ENCODE data around the gene GPHN.

DNA sequence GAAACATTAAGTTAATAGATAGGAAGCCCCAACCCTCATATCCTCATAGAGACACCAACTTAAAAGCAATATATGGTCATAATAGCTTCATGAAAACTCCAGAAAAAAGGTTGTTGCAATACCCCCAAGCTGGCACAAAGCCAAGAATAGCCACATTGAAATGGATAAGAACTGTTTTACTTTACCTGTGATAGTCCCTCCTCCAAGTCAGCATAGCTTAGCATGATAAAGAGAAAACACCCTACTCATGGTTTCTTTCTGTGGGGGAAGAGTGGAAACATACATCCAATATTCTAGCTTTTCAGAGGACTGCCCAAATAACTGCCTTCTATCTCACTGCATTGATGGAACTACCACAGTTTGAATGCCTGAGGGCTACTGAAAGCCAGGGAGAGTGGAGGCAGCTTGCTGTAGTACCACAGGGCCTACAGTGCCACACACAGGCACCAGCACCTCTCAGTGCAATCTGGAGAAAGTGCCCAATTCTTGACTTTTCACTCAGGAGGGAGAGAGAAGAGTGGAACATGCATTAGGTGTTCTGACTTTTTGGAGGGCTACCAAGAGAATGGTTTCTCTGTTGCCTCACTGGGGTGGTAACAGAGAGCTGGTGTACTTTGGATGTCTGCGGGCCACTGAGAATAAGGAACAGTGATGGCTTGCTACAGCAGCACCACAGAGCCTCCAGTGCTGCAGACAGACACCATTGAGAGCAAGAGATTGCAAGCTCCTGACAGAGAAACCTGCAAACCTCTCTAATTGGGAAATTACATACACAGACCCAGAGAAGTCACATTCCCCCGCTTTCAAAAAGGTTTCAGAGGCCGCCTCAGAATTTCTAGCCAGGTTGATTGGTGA is 524.2 kb downstream of the GPHN start:
- TF ChIP-seq, protein P1, sequence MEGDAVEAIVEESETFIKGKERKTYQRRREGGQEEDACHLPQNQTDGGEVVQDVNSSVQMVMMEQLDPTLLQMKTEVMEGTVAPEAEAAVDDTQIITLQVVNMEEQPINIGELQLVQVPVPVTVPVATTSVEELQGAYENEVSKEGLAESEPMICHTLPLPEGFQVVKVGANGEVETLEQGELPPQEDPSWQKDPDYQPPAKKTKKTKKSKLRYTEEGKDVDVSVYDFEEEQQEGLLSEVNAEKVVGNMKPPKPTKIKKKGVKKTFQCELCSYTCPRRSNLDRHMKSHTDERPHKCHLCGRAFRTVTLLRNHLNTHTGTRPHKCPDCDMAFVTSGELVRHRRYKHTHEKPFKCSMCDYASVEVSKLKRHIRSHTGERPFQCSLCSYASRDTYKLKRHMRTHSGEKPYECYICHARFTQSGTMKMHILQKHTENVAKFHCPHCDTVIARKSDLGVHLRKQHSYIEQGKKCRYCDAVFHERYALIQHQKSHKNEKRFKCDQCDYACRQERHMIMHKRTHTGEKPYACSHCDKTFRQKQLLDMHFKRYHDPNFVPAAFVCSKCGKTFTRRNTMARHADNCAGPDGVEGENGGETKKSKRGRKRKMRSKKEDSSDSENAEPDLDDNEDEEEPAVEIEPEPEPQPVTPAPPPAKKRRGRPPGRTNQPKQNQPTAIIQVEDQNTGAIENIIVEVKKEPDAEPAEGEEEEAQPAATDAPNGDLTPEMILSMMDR (IDR thresholded peaks at IDR 0.05), result no peak
- no peak for TF ChIP-seq POLR2A (IDR thresholded peaks at IDR 0.05)

All from heart left ventricle (tissue), 13 donors.